Muscle of back (tissue), 11 donors: Measurements from ENCODE around the gene MEGF9. TPM values are rescaled to one million over a fixed set of nuclear protein-coding genes. Genes with fewer than 3 reads are reported as not detected.

Experiments used
- DNase-seq, 3 donors: peaks; one replicate each; pipeline versions ENCODE4 v3.0.0 to v3.0.0-alpha.2; 2013
- polyA plus RNA-seq, 10 donors: library from polyadenylated mRNA; unstranded; fragments of 120-200 nt; gene quantifications; one replicate each; pipeline ENCODE4 v1.2.1, GENCODE V29; 2013; ENCODE audit not compliant: insufficient read length in 10 of 10

MEGF9 gene
- polyA plus RNA-seq, 10 donors, result 5.5 to 12.1 (median 7.6) TPM

- no peak for DNase-seq
These were observed 20.5 kb upstream of the MEGF9 start for GRCh38 chr9:120734607-120735410.

GRCh38 chr9:120733190-120733589, 18.9 kb upstream of the MEGF9 start:
- DNase-seq, result no peak

GRCh38 chr9:120730654-120731514, 16.6 kb upstream of the MEGF9 start:
- peak in 1 of 3 donors; percentile 41 for DNase-seq

DNA sequence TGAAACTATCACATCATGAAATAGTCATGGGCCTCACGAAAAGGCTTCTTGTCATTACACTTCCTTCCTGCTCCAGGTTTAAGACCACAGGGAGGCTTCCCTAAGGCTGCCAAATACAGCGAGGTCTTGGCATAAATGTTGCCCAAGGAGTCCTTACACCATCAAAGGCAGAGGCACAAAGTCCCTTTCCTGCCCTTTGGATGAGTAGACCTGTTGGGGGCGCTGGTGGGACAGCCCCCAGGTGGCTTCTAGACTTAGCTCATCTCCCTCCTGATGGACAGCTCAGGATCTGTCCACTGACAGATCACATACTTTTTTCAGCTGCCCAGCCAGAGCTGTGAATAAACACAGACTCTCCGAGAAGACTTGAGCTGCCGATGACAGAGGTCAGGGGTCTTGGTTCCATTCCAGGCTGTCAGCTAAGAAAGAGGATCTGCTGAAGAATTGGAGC, 15.5 kb upstream of the MEGF9 start:
- no peak for DNase-seq

DNA sequence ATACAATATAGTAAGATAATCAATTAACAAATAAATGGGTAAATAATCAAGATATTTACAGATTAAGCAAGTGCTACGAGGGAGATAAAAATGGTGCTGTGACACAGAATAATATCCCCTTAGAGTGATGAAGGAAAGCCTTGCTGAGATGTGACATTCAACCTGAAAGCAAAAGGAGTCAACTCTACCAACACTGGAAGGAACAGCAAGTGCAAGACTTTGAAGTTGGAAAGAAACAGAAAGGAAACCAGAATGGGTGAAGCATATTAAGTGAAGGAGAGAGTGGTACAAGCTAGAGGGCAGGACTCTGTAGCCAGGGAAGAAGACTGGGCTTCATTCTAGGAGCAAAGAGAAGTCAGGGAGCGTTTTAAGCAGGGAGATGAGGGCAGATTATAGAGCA, 12.2 kb upstream of the MEGF9 start:
- DNase-seq, result no peak

- DNase-seq, result no peak
These were observed 11.6 kb upstream of the MEGF9 start for GRCh38 chr9:120725907-120726306.

DNA sequence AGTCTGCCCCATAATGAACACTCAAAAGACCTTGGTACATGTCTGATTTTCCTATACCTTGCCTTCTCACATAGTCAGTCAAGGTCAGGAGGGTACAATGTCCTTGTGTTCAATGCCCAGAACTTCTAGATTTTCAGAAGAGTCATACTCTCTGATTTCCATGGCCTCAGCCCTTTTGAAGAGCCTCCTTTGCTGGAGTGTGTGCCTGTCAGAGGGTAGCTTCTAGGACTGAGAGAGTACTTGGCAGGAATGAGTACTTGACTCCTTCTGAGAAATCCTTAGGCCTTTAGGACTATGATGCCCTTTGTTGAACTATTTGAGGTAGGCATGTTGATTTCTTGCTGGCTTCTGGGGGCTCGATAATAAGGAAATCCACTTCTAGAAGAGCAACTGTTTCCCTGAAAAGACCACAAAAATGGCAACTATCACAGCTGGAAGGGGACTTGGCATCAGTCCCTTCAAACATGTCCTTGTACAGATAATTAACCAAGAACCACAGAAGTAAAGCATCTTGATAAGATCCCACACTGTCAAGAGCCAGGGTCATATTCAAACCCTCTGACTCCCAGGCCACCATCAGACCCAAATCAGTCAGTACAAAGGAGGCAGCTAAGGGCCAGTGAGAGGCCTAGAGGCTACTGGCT, 10.6 kb upstream of the MEGF9 start:
- DNase-seq, result no peak

DNA sequence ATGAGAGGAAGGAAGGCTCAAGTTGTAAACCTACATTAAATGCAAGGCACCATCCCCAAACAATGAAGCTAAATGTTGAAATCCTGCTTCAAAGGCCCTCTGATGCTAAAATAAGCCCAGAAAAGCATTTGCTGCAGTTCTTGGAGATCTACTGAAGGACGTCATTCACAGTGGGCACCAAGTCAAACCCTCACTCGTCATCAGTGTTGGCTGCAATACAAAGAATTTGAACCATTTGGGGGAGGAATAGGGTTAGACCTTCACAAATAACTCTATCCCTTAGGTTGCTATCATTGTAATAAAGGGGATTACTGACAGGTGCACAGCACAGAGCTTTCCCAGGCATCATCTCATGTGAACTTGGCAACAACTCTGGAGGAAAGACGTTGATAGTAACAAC, 9.3 kb upstream of the MEGF9 start:
- DNase-seq, result no peak

GRCh38 chr9:120720404-120720803, 6.1 kb upstream of the MEGF9 start:
- DNase-seq, result no peak

DNA sequence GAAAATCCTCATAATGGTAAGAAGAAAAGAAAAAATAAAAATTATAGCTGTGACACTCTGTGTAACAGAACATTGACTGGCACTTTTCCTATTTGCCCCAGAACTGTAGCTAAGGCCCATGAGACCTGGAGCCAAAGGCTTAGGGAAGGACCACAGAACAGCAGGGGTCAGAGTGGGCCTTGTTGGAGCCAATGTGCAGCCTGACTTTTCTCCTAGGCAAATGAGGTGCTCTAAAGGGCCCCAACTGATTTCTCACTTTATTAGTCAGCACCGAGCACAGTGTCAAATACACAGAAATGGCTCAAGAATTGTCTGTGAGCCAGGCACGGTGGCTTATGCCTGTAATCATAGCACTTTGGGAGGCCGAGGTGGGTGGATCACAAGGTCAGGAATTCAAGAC, 4.0 kb upstream of the MEGF9 start:
- no peak for DNase-seq

DNA sequence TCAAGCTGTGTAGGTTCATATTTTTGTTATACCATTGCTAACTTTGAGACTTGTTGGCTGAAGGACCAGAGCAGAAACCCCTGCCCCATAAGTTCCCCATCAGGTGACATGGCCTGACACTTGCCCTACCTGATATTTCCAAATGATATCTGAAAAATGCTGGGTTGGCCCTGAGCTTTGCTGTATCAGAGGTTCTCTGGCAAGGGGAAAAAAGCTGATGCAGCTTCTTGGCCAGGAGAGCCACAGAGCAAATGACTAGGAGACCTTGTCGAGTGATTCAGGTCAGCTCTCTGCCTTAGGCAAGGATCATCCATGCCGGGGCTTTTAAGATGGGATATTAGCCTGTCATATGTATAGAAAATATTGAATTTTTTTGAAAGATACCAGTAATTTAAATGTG, 2.9 kb upstream of the MEGF9 start:
- no peak for DNase-seq

DNA sequence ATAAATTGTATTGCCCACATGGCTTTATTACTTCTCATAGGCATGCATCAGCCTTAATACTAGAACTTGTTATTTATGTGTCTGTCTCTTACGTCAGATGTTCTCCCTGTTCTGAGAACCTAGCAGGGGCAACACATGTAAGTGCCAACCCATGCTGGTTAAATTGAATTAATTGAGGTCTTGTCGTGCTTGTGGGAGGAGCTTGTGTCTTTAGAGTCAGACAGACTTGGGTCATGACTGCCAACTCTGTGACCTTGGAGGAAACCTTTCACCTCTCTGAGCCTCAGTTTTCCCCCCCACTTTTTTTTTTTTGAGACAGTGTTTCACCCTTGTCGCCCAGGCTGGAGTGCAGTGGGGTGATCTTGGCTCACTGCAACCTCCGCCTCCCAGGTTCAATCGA, 2.2 kb upstream of the MEGF9 start:
- no peak for DNase-seq

- DNase-seq, result peak in 2 of 3 donors; percentile 37 to 72
These were observed 1.2 kb upstream of the MEGF9 start for GRCh38 chr9:120715389-120715924.

DNA sequence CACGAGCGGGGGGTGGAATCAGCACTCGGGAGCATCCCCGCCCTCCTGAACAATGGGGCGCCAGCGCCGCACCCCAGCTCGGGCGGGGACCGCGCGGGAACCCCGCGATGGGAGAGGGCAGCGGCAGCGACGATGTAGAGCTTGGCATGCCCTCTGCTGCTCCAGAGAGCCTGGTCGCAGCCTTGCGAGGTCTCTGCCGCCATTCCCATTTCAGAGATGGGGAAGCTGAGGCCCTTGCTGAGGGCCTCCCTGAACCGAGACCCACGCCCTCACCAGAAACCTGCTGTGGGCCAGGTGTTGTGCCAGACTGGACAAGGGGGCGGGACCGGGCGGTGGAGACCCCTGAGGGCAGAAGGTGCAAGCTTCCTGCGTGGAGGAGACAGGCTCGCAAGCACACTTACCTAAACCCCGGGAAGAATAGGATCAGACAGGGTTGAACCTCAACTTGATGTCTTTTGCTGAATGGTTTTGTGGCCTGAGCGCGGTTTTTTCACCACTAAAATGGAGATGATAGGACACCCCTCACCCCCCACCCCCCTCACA, 647 bp upstream of the MEGF9 start:
- no peak for DNase-seq

GRCh38 chr9:120713257-120714087, 798 bp downstream of the MEGF9 start:
- no peak for DNase-seq

GRCh38 chr9:120712539-120713031, 1.7 kb downstream of the MEGF9 start:
- no peak for DNase-seq

DNA sequence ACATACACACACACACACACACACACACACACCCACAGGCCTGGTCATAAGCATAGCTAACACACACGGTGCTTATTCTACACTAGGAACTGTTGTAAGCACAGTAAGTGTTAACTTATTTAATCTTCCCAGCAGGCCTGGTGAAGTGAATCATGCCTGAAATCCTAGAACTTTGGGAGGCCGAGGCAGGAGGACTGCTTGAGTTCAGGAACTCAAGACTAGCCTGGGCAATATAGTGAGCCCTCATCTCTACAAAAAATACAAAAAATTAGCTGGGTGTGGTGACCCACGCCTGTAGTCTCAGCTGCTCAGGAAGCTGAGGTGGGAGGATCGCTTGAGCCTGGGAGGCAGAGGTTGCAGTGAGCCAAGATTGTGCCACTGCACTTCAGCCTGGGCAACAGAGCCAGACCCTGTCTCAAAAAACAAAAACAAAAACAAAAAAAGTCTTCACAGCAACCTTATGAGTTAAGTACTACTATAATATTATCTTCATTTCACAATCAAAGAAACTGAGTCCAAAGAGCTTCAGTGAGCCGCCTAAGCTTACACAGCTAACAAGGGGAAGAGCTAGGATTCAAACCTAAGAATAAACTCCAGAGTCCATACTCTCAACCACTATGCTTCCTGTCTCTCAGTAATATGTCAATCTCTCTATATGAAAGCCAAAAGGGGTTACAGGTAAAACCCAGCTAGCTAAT, 2.3 kb downstream of the MEGF9 start:
- no peak for DNase-seq

DNA sequence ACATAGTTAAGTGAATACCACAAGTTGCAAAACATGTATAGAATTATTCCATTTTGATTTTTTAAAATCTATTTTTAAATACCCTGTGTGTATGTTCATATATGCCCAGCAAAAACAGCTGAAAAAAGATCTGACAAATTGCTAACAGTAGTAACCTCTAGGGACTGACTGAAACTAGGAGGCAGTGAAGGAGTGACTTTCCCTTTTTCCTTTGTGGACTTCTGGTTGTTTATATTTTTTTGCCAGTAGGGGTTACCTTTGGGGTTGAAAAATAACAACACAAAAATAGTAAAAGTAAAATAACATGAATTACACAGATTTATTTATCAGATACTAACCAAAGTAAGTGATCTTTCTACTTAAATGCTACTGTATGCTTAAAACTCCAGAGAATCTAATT, 2.9 kb downstream of the MEGF9 start:
- DNase-seq, result no peak

DNA sequence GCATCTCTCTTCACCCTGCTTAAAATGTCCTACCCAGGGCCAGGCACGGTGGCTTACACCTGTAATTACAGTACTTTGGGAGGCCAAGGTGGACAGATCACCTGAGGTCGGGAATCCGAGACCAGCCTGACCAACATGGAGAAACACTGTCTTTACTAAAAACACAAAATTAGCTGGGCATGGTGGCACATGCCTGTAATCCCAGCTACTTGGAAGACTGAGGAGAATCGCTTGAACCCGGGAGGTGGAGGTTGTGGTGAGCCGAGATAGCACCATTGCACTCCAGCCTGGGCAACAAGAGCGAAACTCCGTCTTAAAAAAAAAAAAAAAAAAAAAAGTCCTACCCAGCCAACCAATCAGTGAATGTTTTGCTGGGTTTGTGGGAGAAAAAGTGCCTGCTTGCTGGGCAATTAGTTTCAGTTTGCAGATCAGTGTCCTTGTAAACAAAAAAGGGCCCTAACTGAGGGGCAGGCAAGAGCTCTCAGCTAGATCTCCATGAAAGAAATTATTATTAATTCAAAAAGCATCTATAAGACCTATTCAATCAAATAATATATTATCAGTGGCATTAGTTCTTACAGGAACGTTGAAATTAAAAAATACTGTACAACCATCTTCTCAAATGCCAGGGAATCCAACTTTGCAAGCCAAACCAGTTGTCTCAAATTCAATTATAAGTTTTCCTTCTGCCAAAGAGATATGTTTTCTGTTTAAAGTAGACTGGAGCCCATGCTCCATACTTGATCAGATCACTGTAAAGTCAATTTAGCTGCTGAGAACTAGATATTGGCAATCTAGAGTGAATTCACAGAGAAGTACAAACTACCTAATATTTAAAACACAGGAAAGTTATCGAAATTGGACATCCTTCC, 3.9 kb downstream of the MEGF9 start:
- DNase-seq, result no peak
